Breast epithelium (tissue), 3 donors: ENCODE data around the gene GBF1.

Source experiments
- CTCF ChIP-seq, 3 donors: fragments of 450-650 bp; IDR thresholded peaks; one replicate each; pipeline ENCODE4 v1.5.1; 2016 to 2017; ENCODE audit warnings: antibody characterized with exemption in 3 of 3, mild to moderate bottlenecking in 3 of 3, moderate library complexity in 3 of 3
- POLR2A ChIP-seq: fragments of 450-650 bp; IDR thresholded peaks from one replicate; pipeline ENCODE4 v1.6.1; 2016; ENCODE audit warnings: antibody characterized with exemption, mild to moderate bottlenecking, moderate library complexity

GRCh38 chr10:102420181-102420713, 174.9 kb downstream of the GBF1 start:
- TF ChIP-seq CTCF (IDR thresholded peaks at IDR 0.05) = no peak
- no peak for TF ChIP-seq POLR2A
